Measurements from ENCODE around the gene CDYL.
A peak's percentile ranks its signal among the peaks of the same experiment; 100 is the strongest.

CDYL gene

GRCh38 chr6:4772750-4773149 lies 3.5 kb upstream of the CDYL start:
- H2AK5ac ChIP-seq (ENCODE audit: low read depth, low read length): no peak overlapping the region
- no peak overlapping the region for H4K91ac ChIP-seq (ENCODE audit: low read depth, low read length, poor library complexity)
- no peak overlapping the region for H2BK12ac ChIP-seq (ENCODE audit: low read length)
- H3K9me3 ChIP-seq (replicated peaks in 1 of 2; ENCODE audit: control insufficient read depth in 2 of 2, insufficient read depth in 1 of 2, low read depth in 1 of 2, low read length in 2 of 2): peaks cover 0 to 11% of the 10 kb centered on the region in 2 donors
- no peak overlapping the region for H2AFZ ChIP-seq (ENCODE audit: low read length)
- H3K23ac ChIP-seq (ENCODE audit: low read depth, low read length, poor library complexity): no peak overlapping the region
- H3K79me1 ChIP-seq (ENCODE audit: low read depth, low read length): no peaks in the 10 kb centered on the region
- no peak overlapping the region for H3K4me2 ChIP-seq (ENCODE audit: insufficient read depth, low read length, poor library complexity, severe bottlenecking)
- no peak overlapping the region for H3K4me3 ChIP-seq (ENCODE audit: low read length in 2 of 2)
- H3K4me1 ChIP-seq (ENCODE audit: control insufficient read depth in 2 of 2, insufficient read depth in 1 of 2, low read depth in 1 of 2, low read length in 2 of 2): peaks cover 0 to 2% of the 10 kb centered on the region in 2 donors
- H3K9ac ChIP-seq (ENCODE audit: low read depth, low read length, poor library complexity): no peak overlapping the region
- no peak overlapping the region for H3K14ac ChIP-seq (ENCODE audit: low read length)
- no peak overlapping the region for H4K8ac ChIP-seq (ENCODE audit: low read depth, low read length)
- no peak overlapping the region for H2BK15ac ChIP-seq (ENCODE audit: low read length)
- no peak overlapping the region for H3K27ac ChIP-seq (replicated peaks; ENCODE audit: low read length)
- H3K36me3 ChIP-seq (replicated peaks in 1 of 2; ENCODE audit: control insufficient read depth in 2 of 2, insufficient read depth in 2 of 2, low read length in 2 of 2): no peaks in the 10 kb centered on the region
- no peak overlapping the region for H2BK5ac ChIP-seq (ENCODE audit: low read length)
- H3K18ac ChIP-seq (ENCODE audit: low read length): no peak overlapping the region
- H3K27me3 ChIP-seq (ENCODE audit: control insufficient read depth in 3 of 3, insufficient read depth in 3 of 3, low read depth in 1 of 3, low read length in 3 of 3): peaks cover 0 to 38% (median 15%) of the 10 kb centered on the region in 3 experiments
- DNase-seq (ENCODE audit: low spot score): no peak
- H3K4ac ChIP-seq (ENCODE audit: low read length): no peak overlapping the region
- WGBS, 2 donors (ENCODE audit: extremely low coverage in 2 of 2, insufficient read length in 2 of 2, insufficient replicate concordance in 1 of 2): no CpG with 5 or more reads among the region's 5 CpGs
- H2BK120ac ChIP-seq (ENCODE audit: low read depth, low read length): no peak overlapping the region

- H2BK15ac ChIP-seq (ENCODE audit: low read length): no peak overlapping the region
- H3K27ac ChIP-seq (replicated peaks; ENCODE audit: low read length): no peak overlapping the region
- no peak overlapping the region for H4K8ac ChIP-seq (ENCODE audit: low read depth, low read length)
- H2BK5ac ChIP-seq (ENCODE audit: low read length): no peak overlapping the region
- H3K79me1 ChIP-seq (ENCODE audit: low read depth, low read length): no peaks in the 10 kb centered on the region
- peaks cover 0 to 15% of the 10 kb centered on the region in 2 donors for H3K9me3 ChIP-seq (replicated peaks in 1 of 2; ENCODE audit: control insufficient read depth in 2 of 2, insufficient read depth in 1 of 2, low read depth in 1 of 2, low read length in 2 of 2)
- H3K4ac ChIP-seq (ENCODE audit: low read length): no peak overlapping the region
- no peak overlapping the region for H2BK120ac ChIP-seq (ENCODE audit: low read depth, low read length)
- H2AK5ac ChIP-seq (ENCODE audit: low read depth, low read length): no peak overlapping the region
- no peak overlapping the region for H2BK12ac ChIP-seq (ENCODE audit: low read length)
- H3K9ac ChIP-seq (ENCODE audit: low read depth, low read length, poor library complexity): no peak overlapping the region
- no peak for DNase-seq (ENCODE audit: low spot score)
- no peak overlapping the region for H3K18ac ChIP-seq (ENCODE audit: low read length)
- H3K23ac ChIP-seq (ENCODE audit: low read depth, low read length, poor library complexity): no peak overlapping the region
- H3K4me1 ChIP-seq (ENCODE audit: control insufficient read depth in 2 of 2, insufficient read depth in 1 of 2, low read depth in 1 of 2, low read length in 2 of 2): peaks cover 0 to 2% of the 10 kb centered on the region in 2 donors
- no peak overlapping the region for H3K14ac ChIP-seq (ENCODE audit: low read length)
- H3K36me3 ChIP-seq (replicated peaks in 1 of 2; ENCODE audit: control insufficient read depth in 2 of 2, insufficient read depth in 2 of 2, low read length in 2 of 2): no peaks in the 10 kb centered on the region
- peaks cover 0 to 38% (median 15%) of the 10 kb centered on the region in 3 experiments for H3K27me3 ChIP-seq (ENCODE audit: control insufficient read depth in 3 of 3, insufficient read depth in 3 of 3, low read depth in 1 of 3, low read length in 3 of 3)
- H3K4me2 ChIP-seq (ENCODE audit: insufficient read depth, low read length, poor library complexity, severe bottlenecking): no peak overlapping the region
- WGBS, 2 donors (ENCODE audit: extremely low coverage in 2 of 2, insufficient read length in 2 of 2, insufficient replicate concordance in 1 of 2): no CpG with 5 or more reads among the region's 7 CpGs
- no peak overlapping the region for H2AFZ ChIP-seq (ENCODE audit: low read length)
- no peak overlapping the region for H3K4me3 ChIP-seq (ENCODE audit: low read length in 2 of 2)
- no peak overlapping the region for H4K91ac ChIP-seq (ENCODE audit: low read depth, low read length, poor library complexity)
These were observed 3.0 kb upstream of the CDYL start for GRCh38 chr6:4773181-4773580.

GRCh38 chr6:4774296-4774695 lies 1.9 kb upstream of the CDYL start:
- peaks cover 0 to 21% of the 10 kb centered on the region in 2 donors for H3K9me3 ChIP-seq (replicated peaks in 1 of 2; ENCODE audit: control insufficient read depth in 2 of 2, insufficient read depth in 1 of 2, low read depth in 1 of 2, low read length in 2 of 2)
- H3K36me3 ChIP-seq (replicated peaks in 1 of 2; ENCODE audit: control insufficient read depth in 2 of 2, insufficient read depth in 2 of 2, low read length in 2 of 2): no peaks in the 10 kb centered on the region
- H2BK120ac ChIP-seq (ENCODE audit: low read depth, low read length): no peak overlapping the region
- no peak overlapping the region for H2AK5ac ChIP-seq (ENCODE audit: low read depth, low read length)
- no peak overlapping the region for H3K4me3 ChIP-seq (ENCODE audit: low read length in 2 of 2)
- H2BK15ac ChIP-seq (ENCODE audit: low read length): no peak overlapping the region
- no peak overlapping the region for H3K4ac ChIP-seq (ENCODE audit: low read length)
- H3K23ac ChIP-seq (ENCODE audit: low read depth, low read length, poor library complexity): no peak overlapping the region
- no CpG with 5 or more reads among the region's 6 CpGs for WGBS, 2 donors (ENCODE audit: extremely low coverage in 2 of 2, insufficient read length in 2 of 2, insufficient replicate concordance in 1 of 2)
- H3K9ac ChIP-seq (ENCODE audit: low read depth, low read length, poor library complexity): no peak overlapping the region
- no peak for DNase-seq (ENCODE audit: low spot score)
- no peak overlapping the region for H2BK12ac ChIP-seq (ENCODE audit: low read length)
- H4K91ac ChIP-seq (ENCODE audit: low read depth, low read length, poor library complexity): no peak overlapping the region
- no peaks in the 10 kb centered on the region for H3K79me1 ChIP-seq (ENCODE audit: low read depth, low read length)
- no peak overlapping the region for H4K8ac ChIP-seq (ENCODE audit: low read depth, low read length)
- H2AFZ ChIP-seq (ENCODE audit: low read length): no peak overlapping the region
- peaks cover 0 to 38% (median 15%) of the 10 kb centered on the region in 3 experiments for H3K27me3 ChIP-seq (ENCODE audit: control insufficient read depth in 3 of 3, insufficient read depth in 3 of 3, low read depth in 1 of 3, low read length in 3 of 3)
- H3K4me1 ChIP-seq (ENCODE audit: control insufficient read depth in 2 of 2, insufficient read depth in 1 of 2, low read depth in 1 of 2, low read length in 2 of 2): peaks cover 0 to 2% of the 10 kb centered on the region in 2 donors
- H2BK5ac ChIP-seq (ENCODE audit: low read length): no peak overlapping the region
- H3K14ac ChIP-seq (ENCODE audit: low read length): no peak overlapping the region
- H3K27ac ChIP-seq (replicated peaks; ENCODE audit: low read length): no peak overlapping the region
- no peak overlapping the region for H3K18ac ChIP-seq (ENCODE audit: low read length)
- no peak overlapping the region for H3K4me2 ChIP-seq (ENCODE audit: insufficient read depth, low read length, poor library complexity, severe bottlenecking)

- peak overlapping the region; percentile 14 to 84 for H3K4me3 ChIP-seq (ENCODE audit: low read length in 2 of 2)
- no peak for DNase-seq (ENCODE audit: low spot score)
These were observed 1.3 kb upstream of the CDYL start for GRCh38 chr6:4774715-4775493.

More at GRCh38 chr6:4774715-4775493, 1.3 kb upstream of the CDYL start:
- Histone ChIP-seq H3K14ac (ENCODE audit: low read length) (no peak overlapping the region), H3K27me3 (ENCODE audit: control insufficient read depth in 3 of 3, insufficient read depth in 3 of 3, low read depth in 1 of 3, low read length in 3 of 3) (peaks cover 0 to 38% (median 15%) of the 10 kb centered on the region in 3 experiments), H3K9me3 (replicated peaks in 1 of 2; ENCODE audit: control insufficient read depth in 2 of 2, insufficient read depth in 1 of 2, low read depth in 1 of 2, low read length in 2 of 2) (peaks cover 0 to 21% of the 10 kb centered on the region in 2 donors), H2BK5ac (ENCODE audit: low read length) (no peak overlapping the region), H2AK5ac (ENCODE audit: low read depth, low read length) (no peak overlapping the region), H4K91ac (ENCODE audit: low read depth, low read length, poor library complexity) (no peak overlapping the region), H3K18ac (ENCODE audit: low read length) (peak overlapping the region; percentile 91), H3K36me3 (replicated peaks in 1 of 2; ENCODE audit: control insufficient read depth in 2 of 2, insufficient read depth in 2 of 2, low read length in 2 of 2) (no peaks in the 10 kb centered on the region), H2AFZ (ENCODE audit: low read length) (peak overlapping the region; percentile 66), H3K9ac (ENCODE audit: low read depth, low read length, poor library complexity) (no peak overlapping the region), H3K4ac (ENCODE audit: low read length) (no peak overlapping the region), H2BK12ac (ENCODE audit: low read length) (no peak overlapping the region), H4K8ac (ENCODE audit: low read depth, low read length) (no peak overlapping the region), H3K4me2 (ENCODE audit: insufficient read depth, low read length, poor library complexity, severe bottlenecking) (peak overlapping the region; percentile 63), H3K23ac (ENCODE audit: low read depth, low read length, poor library complexity) (no peak overlapping the region), H2BK15ac (ENCODE audit: low read length) (no peak overlapping the region), H2BK120ac (ENCODE audit: low read depth, low read length) (no peak overlapping the region), H3K27ac (replicated peaks; ENCODE audit: low read length) (no peak overlapping the region), H3K4me1 (ENCODE audit: control insufficient read depth in 2 of 2, insufficient read depth in 1 of 2, low read depth in 1 of 2, low read length in 2 of 2) (peaks cover 0 to 3% of the 10 kb centered on the region in 2 donors), H3K79me1 (ENCODE audit: low read depth, low read length) (no peaks in the 10 kb centered on the region)
- no CpG with 5 or more reads among the region's 47 CpGs for WGBS, 2 donors (ENCODE audit: extremely low coverage in 2 of 2, insufficient read length in 2 of 2, insufficient replicate concordance in 1 of 2)

All from neuronal stem cell (in vitro differentiated cells).